DLD1 (cell line): ENCODE data around the gene EXOC3.
"Not testable (repeated sequence)": the region's sequence is repeated elsewhere in the genome, so short reads cannot be mapped to it uniquely, and the experiment has no call there.

Source experiments
- in situ Hi-C: cut with HindIII; loops from 2 replicates; pipeline ENCODE4 v1.10.0; 2017; ENCODE audit warnings: low sequenced_read_pairs

Gene EXOC3

GRCh38 chr5:472076-472655 lies 29.2 kb downstream of the EXOC3 start:
- in situ Hi-C loops: no loop called here

DNA sequence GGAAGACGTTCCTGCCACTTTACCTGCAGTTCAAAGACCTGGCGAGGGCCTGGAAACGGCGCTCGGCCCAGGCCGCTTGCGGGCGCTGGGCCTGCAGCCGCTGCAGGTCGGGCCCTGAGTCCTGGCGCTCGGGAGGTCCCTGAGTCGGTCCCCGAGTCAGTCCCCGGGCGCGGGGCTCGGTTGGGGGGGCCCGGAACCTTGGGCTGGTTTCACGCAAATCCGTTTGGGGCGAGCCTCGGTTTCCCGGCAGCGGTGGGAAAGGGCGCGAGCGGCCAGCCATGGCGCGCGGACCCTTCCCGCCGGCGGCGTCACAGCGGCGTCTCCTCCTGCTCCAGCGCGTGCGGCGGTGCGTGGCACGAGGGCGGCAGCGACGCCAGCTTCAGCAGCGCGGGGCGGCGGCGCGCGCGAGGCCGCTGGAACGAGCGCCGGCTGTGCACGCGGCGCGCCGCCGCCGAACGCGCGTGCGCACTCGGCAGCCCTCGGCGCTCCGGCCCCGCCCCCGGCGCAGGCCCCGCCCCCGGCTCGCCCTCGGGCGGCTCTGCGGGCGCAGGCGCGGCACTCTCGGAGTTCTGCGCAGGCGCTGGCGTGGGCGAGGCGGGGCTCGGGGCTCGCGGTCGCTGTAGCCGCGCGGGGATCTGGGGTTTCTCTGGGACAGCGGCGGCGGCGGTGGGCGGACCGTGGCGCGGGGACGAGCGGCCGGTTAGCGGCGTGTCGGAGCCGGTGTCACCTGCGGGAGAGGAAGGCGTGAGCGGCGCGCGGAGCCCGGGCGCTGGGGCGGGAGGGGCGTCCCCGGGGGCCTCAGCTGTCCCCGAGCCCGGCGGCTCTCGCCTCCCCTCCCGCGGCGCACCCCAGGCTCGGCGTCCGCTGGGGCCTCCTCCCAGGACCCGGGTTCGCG lies 29.9 kb downstream of the EXOC3 start:
- in situ Hi-C loops: no loop called here

GRCh38 chr5:473551-474192 lies 30.7 kb downstream of the EXOC3 start:
- in situ Hi-C loops: no loop called here

- in situ Hi-C loops: not testable (repeated sequence)
Measured at GRCh38 chr5:474232-474839, 31.4 kb downstream of the EXOC3 start.

DNA sequence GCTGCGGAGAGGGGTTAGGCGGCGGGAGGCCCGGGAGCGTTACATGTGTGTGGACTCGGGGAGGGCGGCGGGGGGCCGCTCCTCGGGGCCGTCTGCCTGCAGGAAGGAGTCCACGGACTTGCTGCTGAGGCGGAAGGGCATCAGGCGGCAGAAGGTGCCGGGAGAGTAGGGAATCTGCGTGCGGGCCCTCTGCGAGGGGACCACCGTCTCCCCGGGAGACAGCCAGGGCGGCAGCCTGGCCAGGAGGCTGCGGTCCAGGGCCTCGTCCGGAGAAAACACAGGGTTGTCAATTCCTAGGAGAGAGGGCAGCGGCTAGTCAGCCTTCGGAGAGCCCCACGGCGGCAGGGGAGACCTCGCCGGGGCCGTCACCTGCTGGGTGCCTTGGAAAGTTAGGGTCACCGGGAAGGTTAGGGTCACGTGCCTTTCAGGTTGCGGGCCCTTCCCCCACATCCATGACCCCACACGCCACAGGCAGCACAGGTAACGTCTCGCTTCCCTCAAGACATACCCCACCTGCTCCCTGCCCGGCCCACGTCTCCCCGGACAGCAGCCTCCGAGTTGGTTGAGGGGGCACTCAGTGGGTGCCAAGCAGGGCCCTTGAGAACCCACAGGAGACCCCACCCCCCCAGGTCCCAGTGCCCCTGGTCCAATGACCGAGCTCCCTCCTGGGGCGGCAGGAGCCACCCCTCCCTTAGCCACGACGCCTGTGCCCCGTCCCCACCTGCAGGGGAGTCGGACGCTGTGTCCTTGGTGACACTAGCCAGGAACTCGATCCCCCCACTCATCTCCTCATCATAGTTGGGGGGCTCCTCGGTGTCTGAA lies 32.1 kb downstream of the EXOC3 start:
- in situ Hi-C loops: no loop called here

DNA sequence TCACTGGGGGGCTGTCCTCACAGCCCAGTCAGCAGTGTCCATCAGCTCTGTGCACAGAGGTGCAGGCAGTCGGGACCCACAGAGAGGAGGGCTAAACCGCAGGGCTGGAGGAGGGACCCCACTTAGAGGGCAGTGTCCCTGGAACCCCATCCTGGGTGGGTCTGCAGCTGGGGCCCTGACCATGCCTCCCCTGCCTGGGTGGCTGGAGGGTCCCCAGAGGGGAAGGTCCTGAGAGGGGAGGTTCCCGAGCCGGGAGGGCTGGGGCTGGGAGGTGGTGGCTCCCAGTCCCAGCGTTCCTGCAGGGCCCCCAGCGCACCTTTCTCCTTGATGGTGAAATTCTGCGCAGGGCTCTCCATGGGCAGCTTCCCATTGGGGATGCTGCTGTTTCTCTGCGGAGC lies 32.7 kb downstream of the EXOC3 start:
- in situ Hi-C loops: no loop called here

DNA sequence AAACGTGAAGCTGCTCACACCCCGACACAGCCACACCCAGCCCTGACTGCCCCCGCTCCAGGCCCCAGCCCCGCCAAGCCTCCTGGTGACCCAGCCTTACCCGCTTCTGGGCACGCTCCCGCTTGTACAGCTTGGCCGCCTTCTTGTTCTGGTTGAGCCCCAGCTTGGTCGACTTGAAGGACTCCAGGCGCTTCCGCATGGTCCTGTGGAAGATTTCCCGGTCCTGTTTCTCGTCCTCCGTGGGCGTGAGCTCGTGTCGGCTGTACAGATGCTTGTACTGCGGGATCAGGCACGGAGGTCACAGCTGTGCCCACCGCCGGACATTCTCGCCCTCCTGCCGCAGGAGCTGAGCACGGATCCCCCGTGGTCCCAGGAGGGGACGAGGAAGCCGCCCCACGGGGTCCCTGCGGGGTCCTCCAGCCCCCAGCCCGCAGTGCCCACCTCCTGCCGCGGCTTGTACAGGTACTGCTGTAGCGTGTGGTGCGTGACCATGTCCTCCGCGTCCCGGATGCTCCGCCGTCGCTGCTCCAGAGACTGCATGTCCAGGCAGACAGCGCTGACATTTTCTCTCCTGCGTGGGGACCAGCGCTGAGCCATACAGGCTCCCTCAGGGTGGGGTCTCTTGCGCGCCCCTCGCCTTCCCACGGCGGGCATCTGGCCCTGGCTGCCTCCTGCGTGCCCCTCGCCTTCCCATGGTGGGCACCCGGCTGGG lies 33.3 kb downstream of the EXOC3 start:
- in situ Hi-C loops: no loop called here

DNA sequence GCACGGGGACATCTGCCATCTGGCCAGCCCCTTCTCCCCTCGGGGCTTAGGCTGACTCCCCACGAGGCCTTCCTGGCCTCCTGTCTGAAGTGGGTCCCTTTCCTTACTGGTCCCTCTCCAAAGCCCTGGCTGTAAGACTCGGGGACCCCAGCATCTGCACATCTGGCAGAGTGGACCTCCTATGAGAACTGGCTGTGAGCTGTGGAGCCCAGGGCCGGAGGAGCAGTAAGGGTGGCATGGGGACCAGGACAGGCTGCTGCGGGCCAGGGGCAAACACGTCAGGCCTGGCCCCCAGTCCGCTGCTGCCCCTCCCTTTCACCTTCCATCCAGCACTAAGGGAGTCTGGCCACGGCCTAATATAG lies 33.8 kb downstream of the EXOC3 start:
- in situ Hi-C loops: no loop called here

- in situ Hi-C loops: no loop called here
Measured at GRCh38 chr5:477247-477646, 34.3 kb downstream of the EXOC3 start.

DNA sequence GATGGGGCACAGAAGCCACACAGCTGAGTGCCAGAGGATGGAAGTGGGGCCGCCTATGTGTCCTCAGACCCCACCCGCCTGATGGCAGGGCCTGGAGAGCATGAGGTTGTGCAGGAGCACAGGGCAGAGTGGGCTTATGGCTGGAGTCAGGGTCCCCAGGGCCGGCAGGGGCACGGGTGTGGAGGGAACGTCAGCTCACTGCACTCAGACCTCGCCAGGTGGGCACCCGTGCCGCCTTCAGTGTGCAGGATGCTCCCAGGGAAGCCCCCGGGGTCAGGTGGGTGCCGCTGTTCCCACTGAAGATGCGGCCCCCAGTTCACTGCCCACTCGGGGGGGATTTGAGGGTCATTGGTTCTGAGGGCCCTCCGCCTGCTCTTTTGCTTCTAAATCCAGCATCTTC lies 34.9 kb downstream of the EXOC3 start:
- in situ Hi-C loops: no loop called here

DNA sequence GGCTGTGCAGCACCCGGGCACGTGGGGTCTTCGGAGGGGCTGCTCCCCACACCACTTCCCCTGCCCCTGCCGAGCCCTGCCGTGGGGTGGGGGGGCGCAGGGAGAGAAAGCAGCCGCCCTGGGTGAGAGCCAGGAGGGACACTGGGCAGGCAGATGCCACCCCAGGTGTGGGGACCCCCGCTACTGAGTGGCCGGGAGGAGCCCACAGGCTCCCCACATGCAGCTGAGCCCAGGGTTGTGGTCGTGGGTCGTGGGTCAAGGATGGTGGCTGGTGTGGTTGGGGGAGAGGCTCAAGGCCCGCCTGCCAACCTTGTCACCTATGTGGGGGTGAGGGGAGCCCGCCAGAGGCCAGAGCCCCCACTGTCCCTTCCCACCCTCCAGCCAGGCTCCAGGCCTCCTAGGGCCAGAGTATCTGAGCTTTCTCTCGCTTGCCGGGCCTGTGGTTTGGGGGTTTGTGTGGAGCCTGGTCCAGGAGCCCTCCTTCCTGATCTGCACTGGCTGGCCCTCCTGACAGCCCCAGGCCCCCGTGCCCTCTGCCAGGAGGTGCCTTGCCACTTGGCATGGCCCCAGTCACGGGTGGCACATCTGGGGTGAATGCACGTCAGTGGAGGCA lies 35.5 kb downstream of the EXOC3 start:
- in situ Hi-C loops: no loop called here

DNA sequence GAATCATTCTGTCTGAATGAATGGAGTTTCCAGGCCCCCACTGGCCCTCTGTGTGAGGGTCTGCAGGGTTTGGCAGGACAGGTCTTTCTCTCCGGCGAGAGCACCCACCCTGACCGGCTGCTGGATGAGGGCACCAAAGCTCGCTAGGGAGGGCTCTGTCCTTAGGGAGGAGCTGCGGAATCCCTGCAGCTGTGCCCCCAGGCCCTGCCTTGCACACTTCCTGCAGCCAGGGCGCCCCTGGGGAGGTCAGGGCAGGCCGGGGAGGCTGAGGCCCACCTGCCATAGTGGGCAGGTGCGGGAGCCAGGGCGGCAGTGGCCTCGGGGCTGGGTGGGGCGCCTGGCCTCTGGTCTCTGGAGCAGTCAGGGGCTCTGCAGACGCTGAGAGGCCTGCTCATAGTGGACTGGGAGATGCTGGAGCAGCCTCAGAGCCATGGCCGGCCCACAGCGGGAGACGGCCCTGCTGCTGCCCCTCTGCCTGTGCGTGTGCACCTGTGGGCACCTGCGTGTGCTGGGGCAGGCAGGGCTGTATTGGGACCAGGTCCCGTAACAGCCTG lies 36.1 kb downstream of the EXOC3 start:
- in situ Hi-C loops: no loop called here

DNA sequence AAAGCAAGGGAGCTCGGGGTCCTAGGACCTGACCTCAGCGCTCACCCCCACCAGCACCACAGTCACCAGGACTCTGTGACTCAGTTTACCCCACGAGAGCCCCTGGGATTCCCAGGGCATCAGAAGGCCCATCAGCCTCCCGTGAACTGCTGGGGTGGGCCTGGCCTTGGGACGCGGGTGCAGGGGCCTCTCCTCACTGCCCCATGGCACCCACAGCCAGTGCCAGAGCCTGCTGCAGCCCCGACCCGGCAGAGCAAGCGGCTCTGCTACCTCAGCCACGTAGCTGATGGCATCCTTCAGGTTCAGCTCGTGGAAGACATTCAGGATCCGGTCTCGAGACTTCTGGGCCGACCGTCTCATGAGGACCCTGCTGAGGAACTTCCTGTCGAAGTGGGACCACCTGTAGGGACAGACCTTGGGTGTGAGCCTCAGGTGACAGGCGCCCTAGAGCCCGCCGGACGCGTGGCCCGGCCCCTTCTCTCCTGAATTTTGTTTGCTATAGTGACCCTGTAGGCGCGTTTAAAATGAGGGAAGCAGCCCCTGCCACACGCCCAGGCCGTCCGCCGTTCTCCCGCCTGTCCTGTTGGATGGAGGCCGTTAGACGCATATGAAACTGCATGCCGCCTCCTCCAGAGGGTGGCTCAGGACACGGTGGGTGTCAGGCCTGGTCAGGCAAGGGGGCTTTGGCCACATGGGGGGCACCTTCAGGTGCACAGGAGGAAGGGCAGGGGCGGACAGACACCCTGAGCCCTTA lies 36.8 kb downstream of the EXOC3 start:
- in situ Hi-C loops: no loop called here

GRCh38 chr5:481347-481746 lies 38.4 kb downstream of the EXOC3 start:
- in situ Hi-C loops: no loop called here

- in situ Hi-C loops: no loop called here
Measured at GRCh38 chr5:482021-482420, 39.0 kb downstream of the EXOC3 start.

GRCh38 chr5:482506-482905 lies 39.5 kb downstream of the EXOC3 start:
- in situ Hi-C loops: no loop called here

GRCh38 chr5:483011-483410 lies 40.0 kb downstream of the EXOC3 start:
- in situ Hi-C loops: no loop called here

DNA sequence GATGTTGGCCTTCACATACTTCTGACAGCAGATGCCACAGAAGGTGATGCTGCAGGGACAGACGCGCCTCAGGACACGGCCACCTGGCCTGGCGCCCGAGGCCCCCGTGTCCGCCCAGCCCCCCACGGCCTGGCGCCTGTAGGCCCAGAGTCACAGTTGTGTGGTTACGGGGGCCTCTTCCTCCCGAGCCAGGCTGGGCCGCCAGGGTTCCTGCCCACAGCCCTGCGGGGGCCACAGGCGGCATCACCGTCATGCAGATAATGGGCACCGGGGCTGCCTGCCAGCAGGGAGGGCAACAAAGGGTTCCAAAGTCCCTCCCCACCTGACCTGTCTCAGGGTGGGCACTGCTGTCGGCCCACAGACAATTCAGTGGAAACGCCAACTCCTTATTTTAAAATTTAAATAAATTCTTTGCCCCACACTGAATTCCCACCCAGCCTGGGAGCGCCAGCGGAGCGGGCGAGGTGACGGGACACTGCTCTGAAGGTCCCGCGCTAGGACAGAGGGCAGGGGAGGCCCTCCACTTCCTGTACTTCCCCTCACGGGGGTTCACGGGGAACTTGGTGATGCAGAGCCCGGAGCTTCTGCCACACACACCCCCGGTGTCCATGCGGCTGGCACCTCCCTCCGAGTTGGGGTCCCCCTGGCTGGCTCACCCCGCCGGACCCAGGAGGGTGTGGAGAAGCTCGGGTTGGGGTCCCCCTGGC lies 40.6 kb downstream of the EXOC3 start:
- in situ Hi-C loops: no loop called here
